Psoas muscle (tissue), 8 donors: Measurements from ENCODE around the gene RBM4. TPM values are rescaled to one million over a fixed set of nuclear protein-coding genes. Genes with fewer than 3 reads are reported as not detected.
"Not testable (repeated sequence)": the region's sequence is repeated elsewhere in the genome, so short reads cannot be mapped to it uniquely, and the experiment has no call there.

Source experiments
- ATAC-seq, 4 donors: fragments of 200-7000 bp; cut with Tn5 transposase; one replicate each; pipeline ENCODE4 v1.9.1; 2020; ENCODE audit warnings: moderate library complexity in 3 of 4, mild to moderate bottlenecking in 2 of 4
- DNase-seq, 2 donors: peaks; one replicate each; pipeline ENCODE4 v3.0.0-alpha.2; 2020
- H3K27ac ChIP-seq: fragments of 200-600 bp; one replicate; pipeline ENCODE4 v1.8.0; 2022
- H3K27me3 ChIP-seq, 3 donors: fragments of 200-600 bp in 1 of 3; one replicate each; pipeline versions ENCODE4 v1.6.1 to v1.8.0; 2013 to 2022; ENCODE audit warnings: low read length in 2 of 3, mild to moderate bottlenecking in 2 of 3, moderate library complexity in 1 of 3; ENCODE audit not compliant: insufficient read depth in 3 of 3
- H3K36me3 ChIP-seq, 2 donors: fragments of 200-600 bp in 1 of 2; one replicate each; pipeline versions ENCODE4 v1.6.1 to v1.8.0; 2013 to 2022; ENCODE audit warnings: low read depth in 1 of 2, mild to moderate bottlenecking in 1 of 2, moderate library complexity in 1 of 2; ENCODE audit not compliant: insufficient read depth in 1 of 2
- H3K4me1 ChIP-seq: fragments of 200-600 bp; one replicate; pipeline ENCODE4 v1.8.0; 2022
- H3K4me3 ChIP-seq: fragments of 200-600 bp; one replicate; pipeline ENCODE4 v1.8.0; 2022; ENCODE audit warnings: mild to moderate bottlenecking
- H3K9me3 ChIP-seq: fragments of 200-600 bp; one replicate; pipeline ENCODE4 v1.8.0; 2022
- WGBS, 3 donors: extraction: QIAGEN DNeasy Blood & Tissue Kit; methylation state at CpG; one replicate each; pipeline versions ENCODE4 v1.1.6 to v1.1.7; 2013; 5-methylcytosine and 5-hydroxymethylcytosine counted together
- intact Hi-C, 2 donors: fragments of 100-400 bp; cut with DNase I; formaldehyde crosslinking; loops; one replicate each; pipeline versions ENCODE4 v1.11.0 to v1.14.2; 2022
- polyA plus RNA-seq, 3 donors: library from polyadenylated mRNA; stranded (reverse); fragments of 200-250 nt; gene quantifications; one replicate each; pipeline ENCODE4 v1.2.3, GENCODE V29; 2013
- total RNA-seq, 4 donors: library from RNA; stranded (reverse); fragmentation: NEBNext Ultra II Directional in 2 of 4; extraction: Animal tissue kit (Norgen Biotek cat#: 25700) in 2 of 4; gene quantifications; one replicate each; pipeline versions ENCODE4 v1.2.1 to v1.2.4, GENCODE V29; 2021 to 2023
- TF ChIP-seq, protein P1 (sequence below): fragments of 200-600 bp; IDR thresholded peaks from one replicate; pipeline ENCODE4 v1.8.0; 2022; ENCODE audit warnings: antibody characterized with exemption
- donor health status: healthy with polysubstance abuse.
- donor health status: DM: no; HTN: no; CAD: no; lungs with moderate emphysema.
- donor health status: Bipolar disorder and iron deficiency.
- donor health status: healthy.
- donor health status: DM: yes; HTN: yes; CAD: no.
- donor health status: DM: no; HTN: no; CAD: no.
- donor health status: DM: no; HTN: no; CAD: no.
- donor health status: DM: yes; HTN: yes; CAD: no.

Gene RBM4
- total and polyA plus RNA-seq, 7 donors, result 54.5 to 80.8 (median 63.5) TPM

DNA sequence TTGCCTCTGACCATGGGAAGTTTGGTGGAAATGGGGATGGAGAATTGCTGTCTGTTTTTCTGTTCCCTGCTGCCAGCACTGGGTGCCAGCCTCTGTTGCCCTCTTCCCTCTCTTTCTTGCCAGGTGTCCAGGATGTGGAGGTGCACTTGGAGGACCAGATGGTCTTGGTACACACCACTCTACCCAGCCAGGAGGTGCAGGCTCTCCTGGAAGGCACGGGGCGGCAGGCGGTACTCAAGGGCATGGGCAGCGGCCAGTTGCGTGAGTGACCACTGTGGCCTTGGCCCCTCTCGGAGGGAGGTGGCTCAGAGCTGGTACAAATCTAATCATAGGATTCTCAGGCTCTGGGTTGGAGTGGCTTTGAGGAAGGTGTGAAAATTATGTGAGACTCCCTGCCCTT lies 39.5 kb upstream of the RBM4 start:
- 87 to 97% (median 92%) methylated on average over 6 of the region's 6 CpGs for WGBS, 3 donors
- ATAC-seq (no peak), DNase-seq (no peak)
- no peak overlapping the region for H3K27ac ChIP-seq
- H3K9me3 ChIP-seq, result no peaks in the 10 kb centered on the region
- peaks cover 0 to 32% of the 10 kb centered on the region in 2 donors for H3K36me3 ChIP-seq
- intact Hi-C loops, result no loop called here
- TF ChIP-seq, protein P1, sequence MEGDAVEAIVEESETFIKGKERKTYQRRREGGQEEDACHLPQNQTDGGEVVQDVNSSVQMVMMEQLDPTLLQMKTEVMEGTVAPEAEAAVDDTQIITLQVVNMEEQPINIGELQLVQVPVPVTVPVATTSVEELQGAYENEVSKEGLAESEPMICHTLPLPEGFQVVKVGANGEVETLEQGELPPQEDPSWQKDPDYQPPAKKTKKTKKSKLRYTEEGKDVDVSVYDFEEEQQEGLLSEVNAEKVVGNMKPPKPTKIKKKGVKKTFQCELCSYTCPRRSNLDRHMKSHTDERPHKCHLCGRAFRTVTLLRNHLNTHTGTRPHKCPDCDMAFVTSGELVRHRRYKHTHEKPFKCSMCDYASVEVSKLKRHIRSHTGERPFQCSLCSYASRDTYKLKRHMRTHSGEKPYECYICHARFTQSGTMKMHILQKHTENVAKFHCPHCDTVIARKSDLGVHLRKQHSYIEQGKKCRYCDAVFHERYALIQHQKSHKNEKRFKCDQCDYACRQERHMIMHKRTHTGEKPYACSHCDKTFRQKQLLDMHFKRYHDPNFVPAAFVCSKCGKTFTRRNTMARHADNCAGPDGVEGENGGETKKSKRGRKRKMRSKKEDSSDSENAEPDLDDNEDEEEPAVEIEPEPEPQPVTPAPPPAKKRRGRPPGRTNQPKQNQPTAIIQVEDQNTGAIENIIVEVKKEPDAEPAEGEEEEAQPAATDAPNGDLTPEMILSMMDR, result no peak
- H3K4me3 ChIP-seq, result no peak overlapping the region
- H3K4me1 ChIP-seq, result peaks cover 9% of the 10 kb centered on the region
- H3K27me3 ChIP-seq, result no peaks in the 10 kb centered on the region

DNA sequence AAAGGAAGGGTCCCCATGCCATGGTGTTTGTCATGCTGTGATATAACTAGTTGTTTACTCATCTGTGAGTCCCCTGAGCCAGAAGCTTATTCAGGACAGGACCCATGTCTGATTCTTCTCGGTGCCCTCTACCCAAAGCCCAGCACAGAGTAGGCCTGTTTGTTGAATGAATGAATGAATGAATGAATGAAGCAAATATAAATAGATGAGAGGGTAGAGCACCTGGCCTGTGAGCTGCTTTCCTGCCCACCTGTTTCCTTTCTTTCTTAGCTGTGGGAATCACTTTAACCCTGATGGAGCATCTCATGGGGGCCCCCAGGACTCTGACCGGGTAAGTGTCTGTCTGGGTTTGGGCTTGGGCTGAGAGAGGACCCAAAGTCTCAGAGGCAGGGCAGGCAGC lies 38.3 kb upstream of the RBM4 start:
- TF ChIP-seq, protein P1, result no peak
- WGBS, 3 donors, result 71 to 89% (median 82%) methylated on average over 2 of the region's 2 CpGs
- ATAC-seq (no peak), DNase-seq (no peak)
- Histone ChIP-seq H3K27me3 (no peaks in the 10 kb centered on the region), H3K36me3 (peaks cover 0 to 42% of the 10 kb centered on the region in 2 donors), H3K4me1 (peaks cover 4% of the 10 kb centered on the region), H3K27ac (no peak overlapping the region), H3K4me3 (no peak overlapping the region), H3K9me3 (no peaks in the 10 kb centered on the region)
- intact Hi-C loops, result no loop called here

DNA sequence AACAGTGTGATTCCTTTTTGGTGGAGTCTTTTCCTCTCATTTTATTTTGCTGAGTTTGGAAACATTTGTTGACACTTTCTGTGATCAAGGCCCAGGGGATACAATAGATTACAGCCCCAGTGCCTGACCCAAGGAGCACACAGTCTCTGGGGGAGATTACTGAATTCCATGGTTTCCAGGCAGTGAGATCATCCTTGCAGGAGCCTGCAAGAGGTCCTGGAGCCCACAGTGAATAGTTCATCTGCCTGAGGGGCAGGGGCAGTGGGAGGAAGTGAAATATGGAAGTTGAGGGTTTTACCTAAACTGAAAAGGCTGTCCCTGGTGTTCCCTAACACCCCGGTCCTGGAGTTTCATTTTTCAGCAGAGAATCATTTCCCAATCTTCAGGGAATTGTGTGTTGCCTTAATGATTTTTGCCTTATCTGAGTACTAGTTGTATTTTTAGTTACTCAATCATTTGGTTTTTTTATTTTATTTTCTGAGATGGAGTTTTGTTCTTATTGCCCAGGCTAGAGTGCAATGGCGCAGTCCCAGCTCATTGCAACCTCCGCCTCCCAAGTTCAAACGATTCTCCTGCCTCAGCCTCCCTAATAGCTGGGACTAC lies 37.8 kb upstream of the RBM4 start:
- no peaks in the 10 kb centered on the region for H3K27me3 ChIP-seq
- 87 to 92% (median 88%) methylated on average over 4 of the region's 4 CpGs for WGBS, 3 donors
- intact Hi-C loops, result no loop called here
- no peak for DNase-seq
- TF ChIP-seq, protein P1, result no peak
- H3K4me3 ChIP-seq, result no peak overlapping the region
- no peak for ATAC-seq
- no peaks in the 10 kb centered on the region for H3K9me3 ChIP-seq
- H3K27ac ChIP-seq, result no peak overlapping the region
- peaks cover 4% of the 10 kb centered on the region for H3K4me1 ChIP-seq
- H3K36me3 ChIP-seq, result peaks cover 0 to 47% of the 10 kb centered on the region in 2 donors

DNA sequence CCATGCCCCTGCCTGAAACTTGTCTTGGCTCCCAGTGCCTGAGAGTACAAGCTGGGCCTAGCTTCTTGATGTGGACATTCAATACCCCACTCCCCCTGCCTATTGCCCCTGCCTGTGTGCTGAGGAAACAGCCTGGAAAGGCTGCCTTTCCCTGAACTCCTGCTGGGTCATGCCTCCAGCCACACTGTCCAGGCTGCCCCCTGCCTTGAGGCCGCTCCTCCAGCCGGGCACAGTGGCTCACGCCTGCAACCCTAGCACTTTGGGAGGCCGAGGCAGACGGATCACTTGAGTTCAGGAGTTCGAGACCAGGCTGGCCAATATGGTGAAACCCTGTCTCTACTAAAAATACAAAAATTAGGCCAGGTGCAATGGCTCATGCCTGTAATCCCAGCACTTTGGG lies 35.4 kb upstream of the RBM4 start:
- TF ChIP-seq, protein P1, result no peak
- intact Hi-C loops, result no loop called here
- H3K27ac ChIP-seq, result no peak overlapping the region
- H3K9me3 ChIP-seq, result no peaks in the 10 kb centered on the region
- no peak for DNase-seq
- no peaks in the 10 kb centered on the region for H3K27me3 ChIP-seq
- WGBS, 3 donors, result 87 to 94% (median 90%) methylated on average over 6 of the region's 6 CpGs
- no peak for ATAC-seq
- peaks cover 4% of the 10 kb centered on the region for H3K4me1 ChIP-seq
- H3K36me3 ChIP-seq, result peaks cover 0 to 55% of the 10 kb centered on the region in 2 donors
- H3K4me3 ChIP-seq, result no peak overlapping the region

DNA sequence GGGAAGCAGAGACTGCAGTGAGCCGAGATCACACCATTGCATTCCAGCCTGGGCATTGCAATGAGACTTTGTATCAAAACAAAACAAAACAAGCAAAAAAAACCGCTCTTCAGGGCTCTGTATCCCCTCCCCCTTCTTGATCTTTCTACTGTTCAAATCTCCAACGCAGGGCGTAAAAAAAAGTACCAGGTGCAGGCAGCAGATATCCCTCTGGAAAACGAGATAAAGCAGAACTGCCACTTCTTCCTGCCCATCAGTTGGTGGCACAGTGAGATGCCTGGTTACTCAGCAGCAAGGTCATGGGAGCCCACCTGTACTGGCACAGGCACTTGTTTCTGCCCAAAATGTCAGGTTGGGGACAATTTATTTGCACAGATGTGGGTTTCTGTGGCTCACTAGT lies 34.3 kb upstream of the RBM4 start:
- Histone ChIP-seq H3K27me3 (no peaks in the 10 kb centered on the region), H3K27ac (no peak overlapping the region), H3K9me3 (no peaks in the 10 kb centered on the region), H3K4me1 (peaks cover 4% of the 10 kb centered on the region), H3K36me3 (peaks cover 0 to 52% of the 10 kb centered on the region in 2 donors), H3K4me3 (no peak overlapping the region)
- TF ChIP-seq, protein P1, result no peak
- intact Hi-C loops, result no loop called here
- 89 to 93% (median 91%) methylated on average over 5 of the region's 5 CpGs for WGBS, 3 donors
- DNase-seq (no peak), ATAC-seq (no peak)

DNA sequence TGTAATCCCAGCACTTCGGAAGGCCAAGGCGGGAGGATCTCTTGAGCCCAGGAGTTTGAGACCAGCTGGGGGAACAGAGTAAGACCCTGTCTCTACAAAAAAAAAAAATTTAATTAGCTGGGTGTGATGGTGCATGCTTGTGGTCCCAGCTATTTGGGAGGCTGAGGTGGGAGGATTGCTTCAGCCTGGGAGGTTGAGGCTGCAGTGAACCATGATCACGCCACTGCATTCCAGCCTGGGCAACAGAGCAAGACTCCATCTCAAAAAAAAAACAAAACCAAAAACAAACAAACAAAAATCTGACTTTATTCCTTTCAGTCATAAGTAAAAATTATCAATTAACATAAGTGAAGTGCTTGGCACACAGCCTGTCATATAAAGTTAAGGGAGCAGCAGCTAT lies 31.9 kb upstream of the RBM4 start:
- WGBS, 3 donors, result 97 to 100% (median 98%) methylated on average over 3 of the region's 3 CpGs
- H3K27me3 ChIP-seq, H3K4me3 ChIP-seq, H3K9me3 ChIP-seq, intact Hi-C loops, DNase-seq, ATAC-seq, H3K4me1 ChIP-seq: not testable (repeated sequence)
- Histone ChIP-seq H3K36me3 (peaks cover 0 to 31% of the 10 kb centered on the region in 2 donors), H3K27ac (peak overlapping the region; percentile 16)
